PC-9 (cell line): ENCODE data around the gene GAA.

Experiments
- EZH2 ChIP-seq: fragments of 200-600 bp; sonication (generic); IDR thresholded peaks from 2 replicates; pipeline ENCODE4 v1.8.0; 2017; ENCODE audit warnings: antibody characterized with exemption, low read depth
- TF ChIP-seq, protein P1 (sequence below): fragments of 200-600 bp; sonication (generic); conservative IDR thresholded peaks from 2 replicates; pipeline ENCODE4 v1.6.1; 2017; ENCODE audit warnings: mixed run types, antibody characterized with exemption, mild to moderate bottlenecking, moderate library complexity

DNA sequence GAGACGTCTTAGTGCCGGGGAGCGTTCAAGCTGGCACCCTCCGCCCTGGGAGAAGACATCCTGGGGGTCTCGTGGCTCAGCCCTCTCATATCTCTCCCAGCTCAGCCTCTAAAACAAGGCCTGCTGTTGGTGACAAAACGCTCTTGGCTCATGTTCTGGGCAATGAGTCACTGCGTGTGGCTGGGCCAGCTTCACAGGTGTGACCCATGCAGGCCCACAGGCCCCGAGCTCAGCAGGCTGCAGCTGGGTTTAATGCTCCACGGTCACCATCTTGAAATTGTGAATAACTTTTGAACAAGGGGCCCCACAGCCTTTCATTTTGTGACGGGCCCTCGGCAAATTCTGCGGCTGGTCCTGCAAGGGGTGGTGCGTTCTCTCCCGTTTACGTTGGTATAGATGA, 22.4 kb downstream of the GAA start:
- TF ChIP-seq, protein P1, sequence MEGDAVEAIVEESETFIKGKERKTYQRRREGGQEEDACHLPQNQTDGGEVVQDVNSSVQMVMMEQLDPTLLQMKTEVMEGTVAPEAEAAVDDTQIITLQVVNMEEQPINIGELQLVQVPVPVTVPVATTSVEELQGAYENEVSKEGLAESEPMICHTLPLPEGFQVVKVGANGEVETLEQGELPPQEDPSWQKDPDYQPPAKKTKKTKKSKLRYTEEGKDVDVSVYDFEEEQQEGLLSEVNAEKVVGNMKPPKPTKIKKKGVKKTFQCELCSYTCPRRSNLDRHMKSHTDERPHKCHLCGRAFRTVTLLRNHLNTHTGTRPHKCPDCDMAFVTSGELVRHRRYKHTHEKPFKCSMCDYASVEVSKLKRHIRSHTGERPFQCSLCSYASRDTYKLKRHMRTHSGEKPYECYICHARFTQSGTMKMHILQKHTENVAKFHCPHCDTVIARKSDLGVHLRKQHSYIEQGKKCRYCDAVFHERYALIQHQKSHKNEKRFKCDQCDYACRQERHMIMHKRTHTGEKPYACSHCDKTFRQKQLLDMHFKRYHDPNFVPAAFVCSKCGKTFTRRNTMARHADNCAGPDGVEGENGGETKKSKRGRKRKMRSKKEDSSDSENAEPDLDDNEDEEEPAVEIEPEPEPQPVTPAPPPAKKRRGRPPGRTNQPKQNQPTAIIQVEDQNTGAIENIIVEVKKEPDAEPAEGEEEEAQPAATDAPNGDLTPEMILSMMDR: no peak
- TF ChIP-seq EZH2: no peak
